IMR-90 (cell line): ENCODE results near the gene ADAMTS13. TPM values are rescaled to one million over a fixed set of nuclear protein-coding genes. Genes with fewer than 3 reads are reported as not detected.

ENCODE experiments used
- ATAC-seq: fragments of 200-7000 bp; cut with Tn5 transposase; 2 replicates; pipeline ENCODE4 v1.9.1; 2020; ENCODE audit warnings: low read depth, mild to moderate bottlenecking, moderate library complexity
- BruUV-seq: library from RNA; stranded (reverse); fragments of 400-500 nt; replicated peaks from 2 replicates; lab custom pipeline; 2021; lab: Mats Ljungman, UMichigan
- CTCF ChIA-PET: fragments of 300-600 bp; formaldehyde crosslinking; extraction: SDS; loops from one replicate; lab custom pipeline; 2021; ENCODE audit warnings: antibody characterized with exemption; lab: Yijun Ruan, JAX
- POLR2A ChIA-PET: fragments of 300-600 bp; sonication (Branson Sonifier 250); formaldehyde crosslinking; loops from one replicate; lab custom pipeline; 2022; ENCODE audit warnings: antibody characterized with exemption; ENCODE audit not compliant: unreplicated experiment; lab: Charles Lee
- DNase-seq: peaks from one replicate; pipeline ENCODE4 v3.0.0; 2013
- H2AFZ ChIP-seq: replicated peaks from 2 replicates; pipeline ENCODE3; 2013; ENCODE audit warnings: low read length, mild to moderate bottlenecking; ENCODE audit not compliant: poor library complexity
- H2AK5ac ChIP-seq: 2 replicates; pipeline ENCODE4 v1.6.1; 2013; ENCODE audit warnings: low read depth, low read length, inconsistent platforms
- H2AK9ac ChIP-seq: replicated peaks from 2 replicates; pipeline ENCODE3; 2013; ENCODE audit warnings: mild to moderate bottlenecking, low read depth, low read length, moderate library complexity; ENCODE audit not compliant: poor library complexity
- H2BK120ac ChIP-seq: 2 replicates; pipeline ENCODE4 v1.6.1; 2013; ENCODE audit warnings: low read depth, low read length, inconsistent platforms
- H2BK15ac ChIP-seq: 3 replicates; pipeline ENCODE4 v1.6.1; 2013; ENCODE audit warnings: low read depth, low read length, inconsistent platforms
- H2BK20ac ChIP-seq: 2 replicates; pipeline ENCODE4 v1.6.1; 2013; ENCODE audit warnings: low read depth, mild to moderate bottlenecking, inconsistent platforms, low read length, moderate library complexity
- H2BK5ac ChIP-seq: 2 replicates; pipeline ENCODE4 v1.6.1; 2013; ENCODE audit warnings: mild to moderate bottlenecking, low read depth, low read length, inconsistent platforms; ENCODE audit not compliant: poor library complexity, severe bottlenecking
- H3K14ac ChIP-seq: replicated peaks from 2 replicates; pipeline ENCODE4 v1.6.1; 2013; ENCODE audit warnings: low read depth, low read length, inconsistent platforms
- H3K18ac ChIP-seq: 2 replicates; pipeline ENCODE4 v1.6.1; 2013; ENCODE audit warnings: low read depth, low read length, control low read depth
- H3K23ac ChIP-seq: 2 replicates; pipeline ENCODE4 v1.6.1; 2013; ENCODE audit warnings: low read depth, low read length, inconsistent platforms
- H3K27ac ChIP-seq: 2 replicates; pipeline ENCODE4 v1.5.1; 2013; ENCODE audit warnings: mild to moderate bottlenecking, control low read depth, low read length; ENCODE audit not compliant: insufficient read depth
- H3K27me3 ChIP-seq: 2 replicates; pipeline ENCODE4 v1.6.1; 2013; ENCODE audit warnings: low read length; ENCODE audit not compliant: control insufficient read depth, insufficient read depth
- H3K36me3 ChIP-seq: 2 replicates; pipeline ENCODE4 v1.6.1; 2013; ENCODE audit warnings: low read length, mixed read lengths; ENCODE audit not compliant: control insufficient read depth, insufficient read depth
- H3K4ac ChIP-seq: 2 replicates; pipeline ENCODE4 v1.6.1; 2013; ENCODE audit warnings: low read depth, low read length, inconsistent platforms
- H3K4me1 ChIP-seq: 2 replicates; pipeline ENCODE4 v1.6.1; 2013; ENCODE audit warnings: low read length, mixed read lengths; ENCODE audit not compliant: control insufficient read depth, insufficient read depth
- H3K4me2 ChIP-seq: 2 replicates; pipeline ENCODE4 v1.6.1; 2013; ENCODE audit warnings: low read depth, mild to moderate bottlenecking, control low read depth, low read length, moderate library complexity
- H3K4me3 ChIP-seq: 2 replicates; pipeline ENCODE4 v1.5.1; 2013; ENCODE audit warnings: low read depth, mild to moderate bottlenecking, control low read depth, low read length, moderate library complexity; ENCODE audit not compliant: insufficient read depth
- H3K56ac ChIP-seq: 2 replicates; pipeline ENCODE4 v1.6.1; 2013; ENCODE audit warnings: low read length, inconsistent platforms; ENCODE audit not compliant: insufficient read depth; ENCODE audit errors: extremely low read depth
- H3K79me1 ChIP-seq, 2 experiments: 2 replicates each; pipeline ENCODE4 v1.6.1; 2013; ENCODE audit warnings: low read length in 2 of 2, inconsistent platforms in 1 of 2, low read depth in 1 of 2
- H3K9ac ChIP-seq: 2 replicates; pipeline ENCODE4 v1.6.1; 2013; ENCODE audit warnings: low read depth, low read length, control low read depth
- H3K9me1 ChIP-seq: 2 replicates; pipeline ENCODE4 v1.6.1; 2013; ENCODE audit warnings: low read length, inconsistent platforms; ENCODE audit not compliant: insufficient read depth
- H3K9me3 ChIP-seq: 2 replicates; pipeline ENCODE4 v1.6.1; 2013; ENCODE audit warnings: low read length; ENCODE audit not compliant: control insufficient read depth, insufficient read depth
- H4K20me1 ChIP-seq: 2 replicates; pipeline ENCODE4 v1.6.1; 2013; ENCODE audit warnings: low read length, inconsistent platforms; ENCODE audit not compliant: insufficient read depth
- H4K5ac ChIP-seq: 2 replicates; pipeline ENCODE4 v1.6.1; 2013; ENCODE audit warnings: mild to moderate bottlenecking, low read depth, low read length, control low read depth
- H4K8ac ChIP-seq, 2 experiments: 2 replicates each; pipeline ENCODE4 v1.6.1; 2013; ENCODE audit warnings: low read depth in 2 of 2, low read length in 2 of 2, control low read depth in 1 of 2, inconsistent platforms in 1 of 2
- H4K91ac ChIP-seq: 2 replicates; pipeline ENCODE4 v1.6.1; 2013; ENCODE audit warnings: low read depth, low read length, inconsistent platforms; ENCODE audit not compliant: insufficient read depth
- BHLHE40 ChIP-seq: fragments of 150-350 bp; IDR thresholded peaks from 2 replicates; pipeline ENCODE4 v1.6.1; 2016; ENCODE audit warnings: mild to moderate bottlenecking, low read depth, low read length
- CEBPB ChIP-seq: IDR thresholded peaks from 2 replicates; pipeline ENCODE4 v1.6.1; 2012; ENCODE audit warnings: low read depth, low read length, improper control_type of control experiment
- CHD1 ChIP-seq: IDR thresholded peaks from 2 replicates; pipeline ENCODE4 v1.6.1; 2012; ENCODE audit warnings: low read depth, low read length, improper control_type of control experiment
- CTCF ChIP-seq: conservative IDR thresholded peaks from 2 replicates; pipeline ENCODE4 v1.5.1; 2012; ENCODE audit warnings: mild to moderate bottlenecking, low read depth, low read length, improper control_type of control experiment
- ELK1 ChIP-seq: fragments of 150-350 bp; IDR thresholded peaks from 2 replicates; pipeline ENCODE4 v1.6.1; 2016; ENCODE audit warnings: low read depth, mild to moderate bottlenecking, low read length, moderate library complexity, borderline replicate concordance
- FOS ChIP-seq: fragments of 150-350 bp; IDR thresholded peaks from 2 replicates; pipeline ENCODE4 v1.6.1; 2016; ENCODE audit warnings: low read depth, low read length
- MAFK ChIP-seq: IDR thresholded peaks from 2 replicates; pipeline ENCODE4 v1.6.1; 2012; ENCODE audit warnings: low read depth, low read length, improper control_type of control experiment
- MAZ ChIP-seq: IDR thresholded peaks from 2 replicates; pipeline ENCODE4 v1.6.1; 2012; ENCODE audit warnings: low read depth, mild to moderate bottlenecking, low read length, improper control_type of control experiment, moderate library complexity, borderline replicate concordance
- MXI1 ChIP-seq: IDR thresholded peaks from 2 replicates; pipeline ENCODE4 v1.6.1; 2012; ENCODE audit warnings: low read depth, mild to moderate bottlenecking, low read length, moderate library complexity, borderline replicate concordance
- NFE2L2 ChIP-seq: fragments of 150-350 bp; IDR thresholded peaks from 2 replicates; pipeline ENCODE4 v1.6.1; 2016; ENCODE audit warnings: low read depth, mild to moderate bottlenecking, low read length
- POLR2A ChIP-seq: IDR thresholded peaks from 2 replicates; pipeline ENCODE4 v1.6.1; 2012; ENCODE audit warnings: mild to moderate bottlenecking, low read depth, low read length
- RAD21 ChIP-seq: IDR thresholded peaks from 2 replicates; pipeline ENCODE4 v1.6.1; 2012; ENCODE audit warnings: low read length, improper control_type of control experiment
- RCOR1 ChIP-seq: IDR thresholded peaks from 2 replicates; pipeline ENCODE4 v1.6.1; 2012; ENCODE audit warnings: mild to moderate bottlenecking, low read length, improper control_type of control experiment; ENCODE audit not compliant: insufficient replicate concordance
- RFX5 ChIP-seq: IDR thresholded peaks from 2 replicates; pipeline ENCODE4 v1.8.0; 2012; ENCODE audit warnings: low read depth, mild to moderate bottlenecking, low read length, moderate library complexity
- SMC3 ChIP-seq: fragments of 150-350 bp; IDR thresholded peaks from 2 replicates; pipeline ENCODE4 v1.6.1; 2016; ENCODE audit warnings: low read depth, mild to moderate bottlenecking, antibody characterized with exemption, low read length, moderate library complexity
- USF2 ChIP-seq: fragments of 150-350 bp; IDR thresholded peaks from 2 replicates; pipeline ENCODE4 v1.6.1; 2017; ENCODE audit warnings: mild to moderate bottlenecking, antibody characterized with exemption, low read length, low read depth
- WGBS, 2 experiments: methylation state at CpG; one replicate each; pipeline versions ENCODE4 v1.1.5 to v1.1.7; 2013; ENCODE audit warnings: missing lambda C conversion rate in 2 of 2; ENCODE audit not compliant: insufficient read length in 1 of 2; ENCODE audit errors: extremely low coverage in 2 of 2; 5-methylcytosine and 5-hydroxymethylcytosine counted together
- dilution Hi-C: fragments of 300-500 bp; cut with HindIII; formaldehyde crosslinking; loops from one replicate; pipeline ENCODE4 v1.14.3; 2018; ENCODE audit warnings: low sequenced_read_pairs; ENCODE audit not compliant: unreplicated experiment
- in situ Hi-C: fragments of 300-500 bp; cut with MboI; formaldehyde crosslinking; loops from 3 replicates; pipeline ENCODE4 v1.14.3; 2019; ENCODE audit warnings: low sequenced_read_pairs, inconsistent platforms, mixed read lengths
- intact Hi-C: fragments of 100-400 bp; cut with micrococcal nuclease; formaldehyde crosslinking; loops from 2 replicates; pipeline ENCODE4 v1.10.0; 2022
- polyA plus RNA-seq, 3 experiments: library from polyadenylated mRNA; depleted of rRNA; stranded (reverse); fragments of >200 nt; gene quantifications; 2 replicates each; pipeline ENCODE4 v1.2.3, GENCODE V29; 2012; ENCODE audit warnings: low replicate concordance in 1 of 3
- total RNA-seq: library from RNA; depleted of rRNA; stranded (reverse); fragments of >200 nt; gene quantifications from 2 replicates; pipeline ENCODE4 v1.2.3, GENCODE V29; 2012

Gene ADAMTS13
- total and polyA plus RNA-seq, 2 of the 4 experiments (the other 2 are of a cell fraction) = 0.18 to 2.8 TPM

GRCh38 chr9:133385452-133385851, 36.7 kb upstream of the ADAMTS13 start:
- ATAC-seq = no peak
- ChIA-PET POLR2A (no interaction called here), CTCF (no interaction called here)

More at GRCh38 chr9:133385452-133385851, 36.7 kb upstream of the ADAMTS13 start:
- dilution Hi-C loops (no loop called here), intact Hi-C loops (no loop called here), in situ Hi-C loops (no loop called here)
- TF ChIP-seq SMC3 (no peak), MAZ (no peak), MAFK (no peak), RAD21 (no peak), CEBPB (no peak), RFX5 (no peak), BHLHE40 (no peak), USF2 (no peak), RCOR1 (no peak), POLR2A (no peak), CTCF (no peak), ELK1 (no peak), FOS (no peak), MXI1 (no peak), CHD1 (no peak), NFE2L2 (no peak)
- H3K79me1 ChIP-seq = no peaks in the 10 kb centered on the region
- H3K4me1 ChIP-seq = no peaks in the 10 kb centered on the region
- H3K9me1 ChIP-seq = no peaks in the 10 kb centered on the region
- no peak overlapping the region for H2AFZ ChIP-seq
- H4K91ac ChIP-seq = no peak overlapping the region
- H2AK9ac ChIP-seq = no peak overlapping the region
- H2BK120ac ChIP-seq = no peak overlapping the region
- no peak overlapping the region for H2AK5ac ChIP-seq
- H3K9ac ChIP-seq = no peak overlapping the region
- H3K23ac ChIP-seq = no peak overlapping the region
- no peak overlapping the region for H2BK5ac ChIP-seq
- no peak overlapping the region for H3K56ac ChIP-seq
- no peak overlapping the region for H4K8ac ChIP-seq
- H2BK20ac ChIP-seq = no peak overlapping the region
- no peak overlapping the region for H3K4ac ChIP-seq
- no peak overlapping the region for H3K4me2 ChIP-seq
- H3K27me3 ChIP-seq = peaks cover 1% of the 10 kb centered on the region; the same call in 1 of the 2 replicates
- H4K5ac ChIP-seq = no peak overlapping the region
- H2BK15ac ChIP-seq = no peak overlapping the region
- H3K4me3 ChIP-seq = no peak overlapping the region
- H3K9me3 ChIP-seq = no peaks in the 10 kb centered on the region
- no peak overlapping the region for H3K18ac ChIP-seq
- no TSS peak for BruUV-seq
- no peaks in the 10 kb centered on the region for H3K36me3 ChIP-seq
- H3K27ac ChIP-seq = no peak overlapping the region
- no peak overlapping the region for H3K14ac ChIP-seq
- 64% methylated on average over 8 of the region's 14 CpGs; no CpG with 5 or more reads in 1 of the 2 experiments for WGBS, 2 experiments
- H4K20me1 ChIP-seq = no peaks in the 10 kb centered on the region; the same call in 1 of the 2 replicates
- no peak for DNase-seq
